Adipose tissue (tissue), 3 donors: ENCODE data around the gene VEGFB. TPM values are rescaled to one million over a fixed set of nuclear protein-coding genes. Genes with fewer than 3 reads are reported as not detected.
"Not testable (repeated sequence)": the region's sequence is repeated elsewhere in the genome, so short reads cannot be mapped to it uniquely, and the experiment has no call there.

Source experiments
- H3K27ac ChIP-seq: one replicate; pipeline ENCODE4 v1.5.1; 2013; ENCODE audit warnings: low read depth, low read length
- WGBS, 3 donors: extraction: QIAGEN DNeasy Blood & Tissue Kit; methylation state at CpG; one replicate each; pipeline ENCODE4 v1.1.7; 2013; 5-methylcytosine and 5-hydroxymethylcytosine counted together
- polyA plus RNA-seq, 3 donors: library from polyadenylated mRNA; stranded (reverse); fragments of 200-250 nt; gene quantifications; one replicate each; pipeline ENCODE4 v1.2.3, GENCODE V29; 2013
- donor health status: healthy with polysubstance abuse.
- donor health status: Bipolar disorder and iron deficiency.
- donor health status: healthy.

Gene VEGFB
- polyA plus RNA-seq, 3 donors, result 53.2 to 327 (median 249) TPM

DNA sequence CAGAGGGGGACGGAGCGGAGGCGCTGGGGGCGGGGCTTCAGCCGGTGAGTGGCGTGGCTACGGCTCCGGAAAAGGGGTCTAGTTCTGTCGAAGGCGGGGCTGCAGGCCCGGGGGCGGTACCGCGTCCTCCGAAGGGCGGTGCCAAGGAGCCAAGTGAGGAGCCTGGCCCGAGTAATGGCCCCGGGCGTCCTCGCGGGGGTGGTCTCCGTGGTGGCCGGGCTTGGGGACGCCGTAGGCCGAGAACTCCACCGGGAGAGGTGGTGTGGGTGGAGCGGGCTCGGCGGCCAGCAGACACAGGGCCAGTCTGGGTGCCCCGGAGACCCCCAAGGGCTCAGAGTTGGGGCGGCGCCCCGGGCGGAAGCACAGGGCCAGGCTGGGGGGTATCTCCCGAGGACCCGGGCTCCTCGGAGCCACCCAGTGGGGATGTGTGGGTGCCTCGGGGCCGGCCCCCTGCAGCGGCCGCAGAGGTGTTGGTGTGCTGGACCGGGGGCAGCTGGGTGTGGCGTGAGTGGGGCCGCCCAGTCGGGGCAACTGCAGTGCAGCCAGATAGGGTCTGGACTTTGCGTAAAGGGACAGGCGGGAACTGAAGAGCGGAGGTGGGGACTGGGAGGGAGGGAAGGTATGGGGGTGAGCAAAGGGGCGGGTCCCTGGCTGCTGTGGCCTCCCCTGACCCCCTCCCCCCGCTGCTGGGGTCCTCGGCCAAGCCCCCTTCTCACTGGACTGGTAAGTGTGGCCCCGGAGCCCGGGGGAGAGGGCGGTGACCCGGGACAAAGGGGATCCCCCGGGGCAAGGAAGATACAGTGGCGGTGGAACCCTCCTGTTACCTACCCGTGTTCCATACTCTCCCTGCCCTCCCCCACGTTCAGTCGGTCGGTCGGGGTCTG lies 7.3 kb downstream of the VEGFB start:
- WGBS, 3 donors, result 0 to 1% (median 1%) methylated on average over 60 to 63 of the region's 63 CpGs

DNA sequence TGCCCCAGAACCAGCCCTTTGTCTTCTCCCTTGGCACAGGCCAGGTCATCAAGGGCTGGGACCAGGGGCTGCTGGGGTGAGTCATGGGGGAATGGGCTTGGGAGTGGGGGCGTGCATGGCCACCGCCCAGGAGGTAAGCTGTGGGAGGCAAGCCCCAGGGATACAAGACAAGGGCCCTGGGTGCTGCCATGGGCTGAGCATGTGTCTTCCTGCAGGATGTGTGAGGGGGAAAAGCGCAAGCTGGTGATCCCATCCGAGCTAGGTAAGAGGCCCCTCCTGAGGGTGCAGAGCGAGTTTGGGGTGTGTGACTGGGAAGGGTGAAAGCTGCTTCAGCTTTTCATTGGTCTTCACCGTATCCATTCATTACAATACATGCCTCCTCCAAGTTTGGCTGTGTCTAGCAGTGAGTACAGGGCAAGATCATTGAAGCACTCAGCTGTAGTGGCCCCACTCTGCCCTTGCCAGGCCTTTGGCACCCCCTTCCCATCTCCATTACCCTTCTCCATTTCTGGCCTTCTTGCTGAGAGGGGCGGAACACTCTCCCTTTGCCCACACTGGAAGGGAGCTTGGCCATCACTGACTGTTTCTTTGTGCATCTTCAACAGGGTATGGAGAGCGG lies 9.0 kb downstream of the VEGFB start:
- H3K27ac ChIP-seq, result no peak overlapping the region
- 74 to 85% (median 83%) methylated on average over 8 of the region's 8 CpGs for WGBS, 3 donors

More for the DNA sequence above, 7.3 kb downstream of the VEGFB start:
- peak overlapping the region; percentile 38 for H3K27ac ChIP-seq

DNA sequence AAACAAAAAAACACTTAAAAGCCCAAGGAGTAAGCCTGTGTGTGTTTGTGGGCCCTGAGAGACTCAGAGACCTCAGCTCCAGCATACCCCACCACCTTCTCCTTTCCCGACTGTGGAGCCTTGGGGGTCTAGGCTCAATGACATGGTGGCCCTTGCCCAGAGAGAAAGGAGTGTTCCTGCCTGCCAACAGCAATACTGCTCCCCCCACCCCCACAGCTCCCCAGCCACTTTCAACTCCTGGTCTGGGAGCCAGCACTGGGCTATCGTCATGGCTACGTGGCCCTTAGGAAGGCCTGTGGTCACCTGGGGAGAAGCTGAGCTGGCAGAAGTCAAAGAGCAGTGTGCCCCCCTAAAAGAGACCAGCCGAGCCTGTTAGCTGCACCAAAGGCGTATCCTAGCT lies 9.7 kb downstream of the VEGFB start:
- WGBS, 3 donors, result 24 to 61% (median 53%) methylated on average over 5 of the region's 5 CpGs
- no peak overlapping the region for H3K27ac ChIP-seq

DNA sequence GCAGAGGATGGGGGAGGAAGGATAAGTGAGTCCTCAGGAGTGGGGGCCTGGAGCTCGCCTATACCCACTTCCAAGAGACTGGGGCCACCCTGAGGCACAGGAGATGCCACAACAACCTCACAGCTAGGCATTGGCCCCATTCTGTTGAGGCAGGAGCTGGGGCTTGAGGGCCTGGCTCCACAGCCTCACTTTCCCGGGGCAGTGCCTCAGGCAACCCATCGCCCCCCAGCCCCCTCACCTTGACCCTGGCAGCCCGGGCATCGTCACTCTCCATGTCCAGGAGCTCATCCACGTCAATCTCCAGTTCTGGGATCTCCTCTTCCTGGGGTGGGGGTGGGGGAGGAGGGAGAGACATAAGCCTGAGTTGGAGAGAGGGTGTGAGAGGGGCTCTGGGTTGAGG lies 10.6 kb downstream of the VEGFB start:
- 25 to 45% (median 41%) methylated on average over 6 of the region's 6 CpGs for WGBS, 3 donors
- no peak overlapping the region for H3K27ac ChIP-seq

DNA sequence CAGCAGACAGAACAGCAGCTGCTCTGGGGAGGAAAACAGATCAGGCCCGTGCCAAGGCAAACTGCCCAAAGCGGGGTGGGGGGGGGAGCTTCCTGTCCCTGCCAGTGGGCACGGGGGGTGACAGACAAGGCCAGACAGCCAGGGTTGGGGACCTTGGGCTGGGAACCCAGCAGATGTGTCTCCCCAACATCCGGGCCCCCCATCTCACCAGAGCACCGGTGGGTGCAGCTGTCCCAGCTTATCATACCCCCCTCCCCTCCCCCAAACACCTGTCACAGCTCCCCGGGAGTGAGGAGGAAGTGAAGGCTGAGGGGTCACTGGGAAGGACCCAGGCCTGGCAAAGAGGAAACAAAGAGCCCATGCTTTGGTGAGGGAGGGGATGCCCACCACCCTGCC lies 11.0 kb downstream of the VEGFB start:
- WGBS, 3 donors, result 0 to 2% (median 2%) methylated on average over 4 to 6 of the region's 6 CpGs
- H3K27ac ChIP-seq, result no peak overlapping the region

DNA sequence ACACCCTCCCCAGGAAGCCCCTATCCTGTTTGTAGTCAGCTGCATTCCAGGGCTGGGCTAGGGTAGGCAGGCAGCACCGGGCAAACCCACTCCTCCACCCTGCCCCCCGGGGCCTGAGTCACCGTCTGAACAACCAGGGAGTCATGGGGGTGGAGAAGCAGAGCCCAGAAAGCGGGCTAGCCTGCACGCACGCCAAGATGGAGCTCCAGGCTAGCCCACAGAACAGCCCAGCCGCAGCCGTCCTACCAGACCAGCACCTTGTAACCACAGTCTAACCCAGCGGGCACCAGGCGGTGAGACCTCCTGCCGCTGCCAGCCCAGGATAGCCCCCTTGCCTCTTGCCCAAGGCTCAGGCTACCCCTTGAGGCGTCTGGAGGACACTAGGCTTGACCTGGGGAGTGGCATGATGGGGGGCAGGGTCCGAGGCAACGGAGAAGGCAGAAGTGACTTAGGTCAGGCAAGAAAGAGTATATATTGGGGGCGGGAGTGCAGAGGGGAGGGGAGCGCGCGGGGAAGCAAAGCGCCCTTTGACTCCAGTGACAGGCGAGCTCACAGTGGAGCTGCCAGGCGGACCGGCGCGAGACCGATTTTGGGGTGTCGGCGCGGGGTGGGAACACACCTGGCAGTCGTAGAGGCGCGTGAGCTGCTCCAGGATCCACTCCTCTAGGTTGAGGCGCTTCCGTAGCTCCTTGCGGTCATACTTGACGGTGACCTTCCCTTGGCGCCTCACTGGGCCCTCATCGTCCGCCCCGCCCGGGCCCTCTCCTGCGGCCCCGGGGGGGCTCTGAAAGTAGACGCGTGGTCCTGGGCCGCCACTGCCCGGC lies 11.6 kb downstream of the VEGFB start:
- WGBS, 3 donors, result 1 to 2% (median 1%) methylated on average over 43 to 46 of the region's 46 CpGs
- no peak overlapping the region for H3K27ac ChIP-seq

DNA sequence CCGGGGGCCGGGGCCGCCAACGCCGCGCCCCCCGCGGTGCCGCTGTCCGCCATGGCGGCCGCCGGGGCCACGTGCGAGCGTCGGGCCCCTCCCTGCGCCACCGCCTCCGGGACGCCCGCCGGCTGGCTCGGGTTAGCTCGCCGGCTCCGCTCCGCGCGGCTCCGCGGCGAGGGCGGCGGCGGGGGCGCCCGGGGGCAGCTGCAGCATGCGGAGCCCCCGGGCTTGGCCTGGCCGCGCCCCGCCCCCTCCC lies 12.2 kb downstream of the VEGFB start:
- H3K27ac ChIP-seq, result not testable (repeated sequence)
- WGBS, 3 donors, result 0 to 5% methylated on average over 28 to 42 of the region's 43 CpGs; no CpG with 5 or more reads in 1 of the 3 donors

DNA sequence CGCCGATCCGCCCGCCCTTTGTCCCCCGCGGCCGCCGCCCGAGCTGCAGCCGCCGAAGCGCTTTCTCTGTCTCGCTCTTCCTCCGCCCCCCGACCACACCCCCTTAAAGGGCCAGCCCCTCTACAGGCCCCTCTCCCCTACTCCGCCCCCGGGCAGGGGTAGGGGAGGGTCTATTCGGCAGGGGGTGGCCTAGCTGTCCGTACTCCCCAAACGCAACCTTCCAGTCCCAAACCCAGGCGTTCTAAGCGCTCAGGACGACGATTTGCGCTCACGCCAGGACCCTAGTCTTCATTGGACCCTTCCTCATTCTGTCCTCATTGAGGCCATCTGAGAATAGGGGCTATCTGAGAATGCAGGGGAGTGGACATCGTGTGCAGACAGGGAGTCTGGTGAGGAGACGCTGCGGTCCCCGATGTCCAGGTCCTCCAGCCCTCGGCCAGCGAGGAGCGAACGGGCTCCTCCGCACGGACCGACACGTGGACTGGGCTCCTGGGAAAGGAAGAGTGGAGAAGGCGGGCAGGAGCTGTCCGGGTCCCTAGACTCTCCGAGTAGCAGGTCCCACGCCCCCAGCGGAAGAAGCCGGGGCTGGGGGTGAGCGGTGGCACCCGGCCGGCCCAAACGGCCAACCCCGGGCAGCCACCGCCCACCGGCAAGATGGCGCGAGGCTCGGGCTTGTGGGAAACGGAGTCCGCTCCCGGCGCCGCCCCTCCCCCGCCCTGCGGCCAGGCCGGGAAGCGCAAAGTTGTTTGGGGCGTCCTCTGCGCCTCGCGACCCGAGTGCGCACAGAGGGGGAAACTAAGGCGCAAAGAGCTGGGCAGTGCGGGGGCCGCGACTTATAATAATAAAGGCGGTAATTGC lies 12.7 kb downstream of the VEGFB start, which contains the start of gene PPP1R14B:
Gene PPP1R14B (minus strand): TSS at position 73 of the 858 bp plus-strand sequence. CDS start 270 bp downstream, outside the sequence.
- 0 to 1% (median 1%) methylated on average over 39 to 70 of the region's 74 CpGs for WGBS, 3 donors
- no peak within 1 kb of the TSS for H3K27ac ChIP-seq

DNA sequence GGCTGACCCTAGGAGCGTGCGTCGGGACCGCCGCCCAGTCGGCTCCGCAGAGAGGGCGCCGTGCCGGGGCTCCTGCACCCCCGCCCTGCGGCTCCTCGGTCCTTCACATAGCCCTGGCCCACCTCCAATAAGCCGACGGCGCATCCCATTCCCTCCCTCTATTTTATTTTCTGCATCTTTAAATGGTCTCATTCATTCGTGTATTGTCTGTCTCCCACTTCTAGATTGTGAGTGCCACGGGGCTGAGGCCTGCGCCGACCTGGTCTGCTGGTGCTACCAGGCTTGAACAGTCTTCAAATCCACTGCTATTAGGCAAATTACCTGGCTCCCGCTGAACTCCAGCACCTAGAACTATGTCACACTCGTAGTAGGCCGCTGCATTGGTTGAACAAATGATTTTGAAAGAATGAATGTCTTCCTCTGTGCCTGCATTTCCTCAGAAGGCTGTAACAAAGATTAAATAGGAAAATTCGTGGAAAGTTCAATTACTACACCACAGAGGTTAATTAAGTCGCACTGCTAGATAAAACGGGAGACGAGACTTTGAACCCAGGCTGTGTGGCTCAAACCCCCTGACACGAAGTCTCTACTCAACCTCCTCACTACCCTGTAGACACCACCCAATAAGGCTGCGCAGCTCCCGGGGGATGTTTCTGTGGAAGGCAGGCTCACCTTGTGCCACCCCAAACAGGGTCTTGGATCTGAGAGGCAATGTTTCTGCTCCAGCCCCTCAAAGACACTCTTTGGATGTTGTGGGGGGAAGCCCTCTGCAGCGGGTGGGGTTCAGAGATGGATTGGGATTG lies 13.5 kb downstream of the VEGFB start:
- H3K27ac ChIP-seq, result no peak overlapping the region
- 37 to 49% (median 41%) methylated on average over 31 of the region's 31 CpGs for WGBS, 3 donors

DNA sequence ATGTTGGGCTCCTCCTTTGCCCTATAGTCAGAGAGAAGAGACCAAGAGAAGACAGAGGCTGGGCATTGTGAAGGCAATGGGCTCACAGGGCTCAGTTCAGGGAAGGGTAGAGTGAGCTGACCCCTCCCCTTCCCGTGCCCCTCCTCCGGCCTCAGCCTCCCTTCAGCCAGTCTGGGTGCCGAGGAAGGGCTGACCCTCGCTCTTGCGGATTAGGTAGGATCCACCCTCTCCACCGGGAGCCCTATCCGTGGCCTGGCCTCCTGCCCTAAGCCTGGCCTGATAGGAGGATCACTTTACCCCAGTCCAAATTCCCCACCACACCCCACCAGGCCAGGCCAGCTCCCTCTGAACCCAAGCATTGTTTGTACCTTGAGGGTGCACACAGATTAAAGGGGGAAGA lies 14.2 kb downstream of the VEGFB start:
- 63 to 87% (median 76%) methylated on average over 5 to 7 of the region's 7 CpGs for WGBS, 3 donors
- no peak overlapping the region for H3K27ac ChIP-seq

DNA sequence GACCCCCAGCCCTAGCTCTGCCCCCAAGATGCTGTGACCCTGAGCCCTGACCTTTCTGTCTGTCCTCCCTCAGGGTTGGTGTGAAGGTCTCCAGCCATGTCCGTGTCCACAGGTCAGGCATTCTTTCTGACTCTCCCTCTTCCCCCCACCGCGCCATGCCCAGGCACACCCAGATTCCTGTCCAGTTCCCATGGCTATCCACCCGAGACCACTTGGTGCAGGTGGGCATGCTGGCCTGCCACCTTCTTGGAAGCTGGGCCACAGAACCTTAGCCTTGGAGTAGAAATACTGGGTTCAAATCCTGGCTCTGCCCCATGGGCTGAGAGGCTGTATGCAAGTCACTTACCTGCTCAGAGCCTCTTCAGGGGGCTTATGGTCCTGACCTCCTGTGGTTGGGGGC lies 14.7 kb downstream of the VEGFB start:
- 89 to 99% (median 91%) methylated on average over 4 of the region's 4 CpGs for WGBS, 3 donors
- H3K27ac ChIP-seq, result no peak overlapping the region

DNA sequence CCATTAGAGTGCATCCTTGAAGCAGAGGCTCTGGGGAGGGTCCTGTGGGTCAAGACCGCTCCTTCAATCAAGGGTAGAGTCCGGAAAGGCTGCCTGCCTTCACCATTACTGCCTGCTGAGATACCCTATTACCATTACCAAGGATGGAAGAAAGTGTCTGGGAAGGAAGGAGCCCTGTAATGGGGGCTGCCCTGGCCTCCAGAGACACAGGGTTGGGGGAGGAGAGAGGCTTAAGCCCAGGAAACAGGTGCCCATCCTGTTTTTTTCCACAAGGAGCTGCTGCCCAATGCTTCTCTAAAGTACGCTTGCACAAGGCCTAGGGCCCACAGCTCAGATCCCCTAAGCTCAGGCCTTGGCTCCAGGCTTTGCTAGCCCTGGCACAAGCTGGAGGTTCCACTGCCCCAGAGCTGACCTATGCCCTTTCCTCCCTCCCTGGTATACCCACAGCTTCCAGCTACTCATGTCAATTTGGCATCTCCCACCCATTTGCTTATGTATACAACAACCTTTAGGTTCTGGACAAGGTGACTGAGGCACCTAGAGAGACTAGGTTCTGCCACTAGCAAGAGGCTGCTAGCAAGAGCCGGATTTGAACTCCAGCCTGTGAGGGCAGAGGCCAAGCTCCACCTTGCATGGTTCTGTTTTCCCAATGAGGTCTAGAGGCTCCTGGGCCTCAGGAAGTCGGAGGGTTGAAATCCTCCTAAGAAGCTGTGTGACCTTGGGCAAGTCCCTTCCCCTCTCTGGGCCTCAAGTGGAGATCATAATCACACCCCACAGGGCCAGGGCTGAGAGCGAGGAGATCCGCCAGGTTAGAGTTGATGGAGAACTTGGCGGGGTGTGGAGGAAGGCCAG lies 15.4 kb downstream of the VEGFB start:
- 81 to 87% (median 87%) methylated on average over 8 of the region's 8 CpGs for WGBS, 3 donors
- H3K27ac ChIP-seq, result no peak overlapping the region

DNA sequence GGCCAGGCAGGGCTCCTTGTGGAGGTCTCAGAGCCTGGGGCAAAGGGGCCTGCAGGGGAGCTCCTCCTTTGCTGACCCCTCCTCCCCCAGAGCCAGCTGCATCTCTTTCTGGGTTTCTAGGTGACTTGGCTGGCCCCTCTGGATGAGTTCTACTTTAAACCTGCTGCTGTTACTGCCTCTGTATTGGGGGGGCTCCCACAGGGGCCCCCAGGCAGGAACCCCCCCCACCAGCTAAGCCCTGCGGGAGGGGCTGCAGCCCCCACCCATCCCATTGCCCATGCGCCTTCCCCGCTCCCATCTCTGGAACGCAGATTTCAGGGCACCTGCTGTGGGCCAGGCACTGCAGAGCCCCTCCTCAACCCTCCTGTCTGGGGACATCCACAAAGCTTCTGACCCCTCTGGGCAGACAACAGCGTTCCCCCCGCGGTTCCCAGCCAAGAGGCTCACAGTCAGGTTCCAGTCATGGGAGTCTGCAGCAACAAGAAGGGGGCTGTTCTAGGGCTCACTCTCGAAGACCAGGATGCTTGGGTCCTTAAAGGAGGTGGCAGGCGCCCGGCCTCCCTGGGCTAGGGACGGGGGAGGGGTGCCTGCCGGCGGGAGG lies 16.1 kb downstream of the VEGFB start:
- H3K27ac ChIP-seq, result no peak overlapping the region
- WGBS, 3 donors, result 22 to 25% (median 23%) methylated on average over 13 of the region's 13 CpGs

DNA sequence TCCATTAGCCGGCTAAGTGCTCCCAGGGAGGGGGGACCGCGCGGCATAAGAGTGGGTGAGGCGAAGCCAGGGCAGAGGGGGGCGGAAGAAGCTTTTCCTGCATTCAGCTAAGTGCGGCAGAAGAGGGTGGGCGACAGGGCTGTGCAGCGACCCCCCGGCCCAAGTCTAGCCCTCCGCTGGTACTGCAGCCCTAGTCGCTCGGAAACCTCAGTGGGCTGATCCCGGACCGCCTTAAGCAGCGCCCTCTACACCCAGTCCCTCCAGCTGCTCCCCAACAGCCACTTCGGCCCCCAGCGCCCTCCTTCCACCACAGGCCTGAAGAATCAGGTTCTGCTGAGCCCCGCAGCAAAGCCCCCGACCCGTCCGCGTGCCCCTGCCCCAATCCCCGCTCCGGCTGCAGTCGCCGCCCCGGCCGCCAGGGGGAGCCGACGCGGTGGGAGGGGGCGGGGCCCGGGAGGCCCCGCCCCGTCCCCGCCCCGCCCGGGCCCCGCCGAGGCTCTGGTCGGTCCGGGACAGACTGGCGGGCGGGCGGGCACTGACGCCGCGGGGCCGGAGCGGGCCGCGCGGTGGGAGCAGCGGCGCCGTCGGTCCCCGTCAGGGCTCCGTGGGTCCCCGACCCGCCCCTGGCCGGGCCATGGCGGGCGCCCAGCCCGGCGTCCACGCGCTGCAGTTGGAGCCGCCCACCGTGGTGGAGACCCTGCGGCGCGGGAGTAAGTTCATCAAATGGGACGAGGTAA lies 16.8 kb downstream of the VEGFB start, which contains the start of gene PLCB3:
Gene PLCB3 (plus strand): TSS at position 515 of the 737 bp plus-strand sequence. CDS start 120 bp downstream, at position 635.
- WGBS, 3 donors, result 0 to 1% (median 0%) methylated on average over 45 to 75 of the region's 75 CpGs
- H3K27ac ChIP-seq, result no peak within 1 kb of the TSS

DNA sequence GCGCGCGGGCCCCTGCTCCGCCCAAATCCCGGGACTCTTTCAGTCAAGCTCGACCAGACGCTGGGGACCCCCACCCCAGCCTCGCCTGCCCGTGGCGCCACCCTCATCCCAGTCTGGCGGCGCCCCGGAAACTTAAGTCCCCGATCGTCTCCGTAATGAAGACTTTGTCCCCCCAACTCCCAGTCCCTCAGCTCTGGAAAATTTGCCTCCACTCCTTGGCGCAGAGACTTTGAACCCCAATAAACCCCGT lies 17.3 kb downstream of the VEGFB start:
- H3K27ac ChIP-seq, result no peak overlapping the region
- WGBS, 3 donors, result 0 to 1% (median 0%) methylated on average over 17 to 18 of the region's 18 CpGs
